ENCODE results near the gene SIAH2.
A peak's percentile ranks its signal among the peaks of the same experiment; 100 is the strongest.
"Not testable (repeated sequence)": the region's sequence is repeated elsewhere in the genome, so short reads cannot be mapped to it uniquely, and the experiment has no call there.

Gene SIAH2, protein sequence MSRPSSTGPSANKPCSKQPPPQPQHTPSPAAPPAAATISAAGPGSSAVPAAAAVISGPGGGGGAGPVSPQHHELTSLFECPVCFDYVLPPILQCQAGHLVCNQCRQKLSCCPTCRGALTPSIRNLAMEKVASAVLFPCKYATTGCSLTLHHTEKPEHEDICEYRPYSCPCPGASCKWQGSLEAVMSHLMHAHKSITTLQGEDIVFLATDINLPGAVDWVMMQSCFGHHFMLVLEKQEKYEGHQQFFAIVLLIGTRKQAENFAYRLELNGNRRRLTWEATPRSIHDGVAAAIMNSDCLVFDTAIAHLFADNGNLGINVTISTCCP

DNA sequence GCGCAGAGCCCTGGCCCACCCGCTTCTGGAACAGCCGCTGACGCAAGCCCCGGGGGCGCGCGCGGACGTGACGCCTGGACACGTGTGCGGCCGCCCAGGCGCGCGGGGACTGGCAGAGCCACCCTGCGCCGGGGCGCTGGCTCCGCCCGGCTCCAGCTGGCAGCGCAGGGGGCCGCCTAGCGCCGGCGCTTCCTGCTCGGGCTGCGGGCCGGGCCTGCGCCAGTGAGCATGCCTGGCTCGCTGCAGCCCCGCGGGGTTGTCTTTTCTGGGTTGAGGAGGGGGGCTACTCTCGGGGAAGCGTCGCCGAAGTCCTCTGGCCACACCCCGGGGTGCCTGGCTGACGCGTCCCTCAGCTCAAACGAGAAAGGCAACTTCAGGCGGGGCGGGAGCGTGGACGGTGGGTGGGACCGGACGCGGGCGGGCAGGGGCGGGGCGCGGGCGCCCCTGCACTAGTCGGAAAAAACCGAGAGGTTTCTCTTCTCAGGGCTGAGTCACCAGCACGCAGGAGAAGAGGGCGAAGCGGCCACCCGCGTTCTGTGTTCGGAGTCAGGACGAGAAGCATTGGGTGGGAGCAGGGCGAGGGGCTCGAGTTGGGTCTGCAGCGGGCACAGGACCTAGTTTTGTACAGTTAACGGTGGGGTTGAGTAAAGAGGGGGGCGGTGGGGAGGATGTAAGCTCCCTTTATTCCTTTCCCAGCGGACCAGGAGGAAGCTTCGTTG lies at the start of gene SIAH2:
SIAH2 (minus strand) TSS at position 48 of the 719 bp plus-strand sequence. CDS start 320 bp downstream, outside the sequence.
- peak; percentile 94 for DNase-seq

DNA sequence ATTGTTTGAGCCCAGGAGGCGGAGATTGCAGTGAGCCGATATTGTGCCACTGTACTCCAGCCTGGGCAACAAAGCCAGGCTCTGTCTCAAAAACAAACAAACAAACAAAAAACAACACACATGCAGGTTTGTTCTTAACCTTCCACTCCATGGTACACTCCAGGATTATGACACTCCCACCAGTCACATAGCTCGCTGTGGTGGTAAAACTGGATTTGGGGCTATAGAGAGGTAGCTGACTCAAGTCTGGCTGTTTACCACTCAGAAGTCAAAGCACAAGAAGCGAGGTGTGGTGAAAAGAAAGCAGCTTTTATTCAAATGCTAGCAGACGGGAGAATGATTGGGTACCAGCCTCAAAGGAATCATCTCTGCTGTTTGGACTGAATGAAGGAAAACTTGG lies 49.0 kb upstream of the SIAH2 start:
- DNase-seq = no peak

DNA sequence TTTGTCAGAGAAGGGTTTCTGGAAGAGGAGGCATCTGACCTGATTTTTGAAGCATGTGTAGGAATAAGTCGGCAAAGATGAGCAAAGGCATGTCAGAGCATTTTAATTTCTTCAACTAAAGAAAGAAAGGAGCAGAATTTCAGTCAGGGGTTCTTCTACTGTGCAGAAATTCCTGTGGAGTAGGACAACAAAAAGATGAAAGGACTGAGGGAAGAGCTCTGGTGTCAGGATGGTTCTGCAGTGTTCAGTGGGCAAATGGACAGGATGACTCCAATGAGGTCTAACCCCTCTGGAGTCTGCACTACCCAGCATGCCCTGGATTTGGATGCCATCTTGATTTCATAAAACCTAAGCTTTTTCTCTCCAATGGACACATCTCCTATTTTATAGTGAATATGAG lies 47.7 kb upstream of the SIAH2 start:
- DNase-seq = no peak

DNA sequence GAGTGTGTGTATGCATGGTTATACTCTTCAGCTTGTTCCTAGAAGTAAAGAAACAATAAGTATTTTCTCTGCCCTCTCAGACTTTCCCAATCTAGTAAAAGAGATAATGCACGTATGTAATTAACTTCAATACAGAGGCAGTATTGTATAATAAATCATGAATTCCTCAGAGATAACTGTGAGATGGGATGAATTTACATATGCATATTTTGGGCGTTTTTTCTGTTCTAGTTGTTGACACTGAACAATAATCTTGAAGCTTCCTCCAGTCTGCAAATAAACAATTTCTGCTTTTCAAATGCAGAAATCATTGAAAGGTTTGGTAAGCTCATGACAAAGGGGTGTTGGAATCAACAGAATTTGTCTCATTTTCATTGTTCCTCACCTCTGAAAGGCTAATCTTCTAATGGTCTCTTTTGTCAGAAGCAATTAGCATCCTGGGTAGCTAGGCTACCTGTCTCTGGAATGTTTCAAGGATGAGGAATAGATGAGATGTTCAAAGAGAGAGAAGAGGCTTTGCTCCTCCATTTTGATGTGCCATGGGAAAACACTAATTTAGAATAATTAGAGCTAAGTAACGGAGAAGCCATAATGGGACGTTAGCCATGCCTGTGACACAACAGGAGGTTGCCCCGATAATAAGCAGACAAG lies 43.3 kb upstream of the SIAH2 start:
- DNase-seq = no peak

DNA sequence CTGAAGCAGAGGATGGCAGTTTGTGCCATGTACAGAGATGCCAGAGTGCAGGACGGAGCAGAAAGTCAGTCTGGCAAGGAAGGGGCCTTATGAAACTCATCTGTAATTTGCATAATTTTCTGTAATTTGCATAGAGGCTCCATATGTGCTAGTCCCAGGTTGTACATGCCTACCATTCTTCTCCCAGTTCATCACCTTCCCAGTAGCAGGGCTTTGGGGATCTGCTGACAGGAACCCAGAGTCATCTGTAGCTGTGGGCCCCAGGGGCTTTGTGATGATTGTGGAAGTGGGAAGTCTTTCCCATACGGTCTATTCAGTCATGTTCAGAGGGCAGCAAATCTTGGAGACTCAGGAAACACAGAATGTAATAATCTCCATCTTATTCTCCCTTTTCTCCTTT lies 42.4 kb upstream of the SIAH2 start:
- no peak for DNase-seq

DNA sequence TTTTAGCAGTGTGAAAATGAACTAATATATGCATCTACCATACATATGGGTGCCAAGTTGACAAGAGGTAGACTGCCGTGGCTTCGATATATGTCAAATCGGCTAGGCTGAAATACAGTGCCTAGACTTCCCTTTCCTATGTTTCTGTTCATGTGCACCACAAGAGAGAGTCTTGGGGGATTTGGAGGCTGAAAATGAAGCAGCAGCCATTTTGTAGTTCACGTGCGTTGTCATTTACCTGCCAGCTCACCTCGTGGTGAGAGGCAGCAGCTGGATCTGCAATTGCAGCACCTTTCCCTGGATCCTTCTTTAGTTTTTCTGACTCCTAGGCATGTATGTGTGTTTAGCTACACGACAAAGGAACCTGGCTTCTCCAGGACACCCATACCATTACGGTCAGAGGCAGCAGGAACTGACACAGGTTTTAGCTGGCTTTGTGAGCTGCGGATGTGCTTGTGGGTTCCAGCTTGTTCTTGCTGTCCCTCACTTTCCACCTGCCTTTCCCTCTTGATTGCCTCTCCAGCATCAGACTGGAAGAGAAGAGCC lies 40.5 kb upstream of the SIAH2 start:
- DNase-seq = no peak

DNA sequence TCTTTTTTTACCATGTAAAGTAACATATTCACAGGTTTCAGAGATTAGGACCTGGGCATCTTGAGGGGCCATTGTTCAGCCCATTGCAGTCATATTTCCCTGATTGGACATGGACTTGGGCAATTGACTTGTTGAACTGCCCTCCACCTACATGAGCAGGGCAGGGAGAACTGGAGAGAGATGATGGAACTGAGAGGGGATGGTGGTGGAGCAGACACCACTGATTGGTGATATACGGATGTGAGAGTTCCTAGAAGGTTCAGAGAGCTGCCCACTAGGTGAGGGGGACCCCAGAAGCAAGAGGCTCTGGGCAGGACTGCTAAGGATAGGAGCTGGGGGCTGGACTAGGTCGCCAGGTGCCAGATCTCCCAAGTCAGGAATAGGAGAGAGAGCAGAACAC lies 37.8 kb upstream of the SIAH2 start:
- DNase-seq = no peak

DNA sequence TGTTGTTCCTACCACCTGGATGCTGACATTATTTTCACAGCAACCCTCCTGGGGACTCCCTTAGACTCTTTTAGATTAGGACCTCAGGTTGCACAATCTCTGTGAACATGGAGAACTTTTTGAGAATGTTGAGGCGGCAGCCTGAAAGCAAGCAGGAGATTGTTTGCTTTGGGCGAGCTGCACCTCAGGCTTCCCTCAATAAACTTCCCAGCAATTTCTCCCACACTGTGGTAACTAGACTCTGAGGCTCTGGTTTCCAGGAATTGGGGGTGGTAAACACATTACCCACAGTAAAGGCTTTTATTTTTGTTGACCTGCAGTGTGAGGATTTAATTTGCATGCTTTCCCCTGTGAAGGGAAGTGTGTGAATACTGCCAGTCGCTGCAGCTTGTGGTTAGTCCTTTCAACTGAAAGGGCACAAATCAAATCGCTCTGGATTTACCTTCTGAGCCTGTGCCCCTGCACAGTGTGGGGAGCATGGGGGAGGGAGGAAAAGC lies 35.2 kb upstream of the SIAH2 start:
- DNase-seq = no peak

DNA sequence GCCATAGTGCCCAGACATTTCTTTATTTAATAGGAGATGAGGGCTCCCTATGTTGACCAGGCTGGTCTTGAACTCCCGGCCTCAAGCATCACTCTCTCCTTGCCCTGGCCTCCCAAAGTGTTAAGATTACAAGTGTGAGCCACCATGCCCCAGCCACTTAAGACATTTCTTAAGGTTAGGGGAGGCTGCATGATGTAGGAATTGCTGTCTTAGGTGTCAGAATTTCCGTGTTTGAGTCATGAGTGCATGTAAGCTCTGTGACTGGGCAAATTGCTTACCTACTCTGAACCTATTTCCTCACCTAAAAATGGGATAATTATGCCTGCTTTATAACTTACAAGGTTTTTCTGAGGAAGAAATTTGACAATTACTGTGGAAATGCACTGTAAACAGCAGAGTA lies 34.2 kb upstream of the SIAH2 start:
- no peak for DNase-seq

DNA sequence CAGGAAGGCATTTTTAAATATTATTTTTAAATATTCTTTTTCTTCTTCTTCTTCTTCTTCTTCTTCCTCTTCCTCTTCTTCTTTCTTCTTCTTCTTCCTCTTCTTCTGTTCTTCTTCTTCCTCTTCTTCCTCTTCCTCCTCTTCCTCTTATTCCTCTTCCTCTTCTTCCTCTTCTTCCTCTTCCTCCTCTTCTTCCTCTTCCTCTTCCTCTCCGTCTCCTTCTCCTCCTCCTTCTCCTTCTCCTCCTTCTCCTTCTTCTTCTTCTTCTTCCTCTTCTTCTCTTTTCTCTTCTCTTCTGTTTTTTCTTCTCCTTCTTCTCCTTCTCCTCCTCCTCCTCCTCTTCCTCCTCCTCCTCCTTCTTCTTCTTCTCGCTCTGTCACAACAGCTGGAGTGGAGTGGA lies 33.6 kb upstream of the SIAH2 start:
- DNase-seq = not testable (repeated sequence)

DNA sequence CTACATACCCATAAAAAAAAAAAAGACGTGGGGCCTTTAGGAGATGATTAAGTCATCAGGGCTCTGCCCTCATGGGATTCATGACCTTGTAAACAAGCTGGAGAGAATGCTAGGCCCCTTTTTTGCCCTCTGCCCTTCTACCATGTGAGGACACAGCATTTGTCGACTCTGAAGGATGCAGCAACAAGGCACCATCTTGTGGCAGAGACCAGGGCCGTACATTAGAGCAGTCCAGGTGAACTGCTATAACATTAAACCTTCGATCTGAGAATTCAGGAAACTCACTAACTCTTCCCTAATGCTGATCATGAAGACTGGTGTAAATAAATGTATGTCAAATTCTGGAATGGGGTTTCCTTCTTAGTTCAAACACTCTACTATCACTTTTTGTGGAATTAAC lies 30.7 kb upstream of the SIAH2 start:
- no peak for DNase-seq

DNA sequence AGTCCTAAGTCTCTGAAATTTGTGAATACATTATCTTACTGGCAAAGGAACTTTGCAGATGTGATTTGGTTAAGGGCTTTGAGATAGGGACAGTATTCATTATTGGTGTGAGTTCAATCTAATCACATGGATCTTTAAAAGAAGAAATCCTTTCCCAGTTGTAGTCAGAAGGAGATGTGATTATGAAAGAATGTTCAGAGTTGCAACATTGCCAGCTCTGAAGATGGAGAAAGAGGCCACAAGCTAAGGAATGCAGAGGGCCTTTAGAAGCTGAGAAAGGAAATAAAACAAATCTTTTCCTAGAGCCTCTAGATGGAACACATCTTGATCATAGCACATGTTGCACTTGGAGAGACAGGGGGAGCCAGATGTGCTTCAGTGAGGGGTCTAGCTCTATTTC lies 27.7 kb upstream of the SIAH2 start:
- no peak for DNase-seq

DNA sequence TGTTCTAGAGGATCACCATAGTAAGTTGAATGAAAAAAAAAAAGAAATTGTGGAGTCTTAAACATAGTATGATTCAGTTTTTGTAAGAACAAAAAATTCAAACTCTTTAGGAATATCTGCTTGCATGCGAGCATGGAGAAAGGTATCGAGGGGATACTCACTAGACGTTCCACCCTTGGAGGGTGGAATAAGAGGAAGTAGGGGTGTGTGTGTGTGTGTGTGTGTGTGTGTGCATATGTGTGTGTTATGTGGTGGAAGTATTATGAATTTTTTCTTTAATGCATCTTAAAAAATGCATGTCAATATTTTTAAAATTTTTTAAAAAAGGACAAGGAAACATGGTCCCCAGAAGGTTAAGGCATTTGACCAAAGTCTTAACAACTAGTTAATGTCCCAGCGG lies 26.5 kb upstream of the SIAH2 start:
- no peak for DNase-seq

DNA sequence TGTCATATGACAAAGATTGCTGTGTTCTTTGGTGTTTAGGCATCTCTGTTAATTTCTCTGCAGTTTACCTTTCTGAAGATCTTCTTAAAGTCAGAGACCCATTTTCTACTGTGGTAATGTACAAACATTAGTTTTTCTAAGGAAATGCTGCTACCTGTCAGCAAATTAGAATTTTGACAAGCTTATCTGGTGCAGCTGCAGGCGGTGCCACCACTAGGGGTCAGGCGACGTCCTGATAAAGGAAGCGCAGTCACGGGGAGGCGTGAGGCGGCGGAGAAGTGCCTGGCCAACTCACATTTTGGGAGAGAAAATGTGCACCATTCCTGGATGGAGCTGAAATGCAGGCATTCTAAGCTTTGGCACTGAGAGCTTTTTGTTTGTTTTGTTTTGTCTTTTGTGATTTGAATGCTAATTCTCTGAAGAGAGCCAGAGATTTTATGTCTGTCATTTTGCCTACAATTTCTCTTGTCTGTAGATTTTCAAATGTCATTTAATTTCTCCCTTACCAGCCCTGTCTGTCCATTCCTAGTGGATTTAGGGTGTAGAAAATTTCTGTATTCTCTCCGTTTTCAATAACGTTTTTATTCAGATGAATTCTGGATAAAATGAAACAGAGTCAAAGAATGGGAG lies 24.9 kb upstream of the SIAH2 start:
- DNase-seq = peak; percentile 73

DNA sequence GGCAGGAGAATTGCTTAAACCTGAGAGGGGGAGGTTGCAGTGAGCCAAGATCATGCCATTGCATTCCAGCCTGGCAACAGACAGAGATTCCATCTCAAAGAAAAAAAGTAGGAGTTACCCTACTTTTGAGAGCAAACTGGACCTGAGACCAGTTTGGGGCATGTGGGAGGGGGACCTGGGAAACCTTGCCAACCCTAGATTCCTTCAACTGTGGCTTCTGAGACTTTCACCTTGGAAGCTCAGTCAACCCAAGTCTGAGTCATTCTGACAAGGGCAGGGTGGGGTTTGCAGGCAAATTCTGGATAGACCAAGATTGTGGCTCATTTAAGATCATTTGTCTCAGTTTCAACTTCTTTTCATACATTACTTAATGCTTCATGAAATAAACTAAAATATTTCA lies 23.8 kb upstream of the SIAH2 start:
- no peak for DNase-seq

DNA sequence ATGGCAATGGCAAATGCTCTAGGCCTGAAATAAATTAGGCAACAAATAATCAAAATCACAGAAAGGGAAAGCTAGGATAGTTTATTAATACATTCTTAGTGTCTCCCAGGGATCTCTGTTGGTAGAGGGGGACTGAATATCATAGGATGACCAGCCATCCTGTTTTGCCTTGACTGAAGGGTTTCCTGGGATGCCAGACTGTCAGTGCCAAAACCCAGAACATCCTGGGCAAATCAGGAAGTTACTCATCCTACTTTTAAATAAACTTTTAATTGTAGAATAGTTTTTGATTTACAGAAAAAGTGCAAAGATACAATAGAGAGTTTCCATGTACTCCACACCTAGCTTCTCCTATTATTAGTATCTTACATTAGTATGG lies 21.8 kb upstream of the SIAH2 start:
- DNase-seq = no peak

DNA sequence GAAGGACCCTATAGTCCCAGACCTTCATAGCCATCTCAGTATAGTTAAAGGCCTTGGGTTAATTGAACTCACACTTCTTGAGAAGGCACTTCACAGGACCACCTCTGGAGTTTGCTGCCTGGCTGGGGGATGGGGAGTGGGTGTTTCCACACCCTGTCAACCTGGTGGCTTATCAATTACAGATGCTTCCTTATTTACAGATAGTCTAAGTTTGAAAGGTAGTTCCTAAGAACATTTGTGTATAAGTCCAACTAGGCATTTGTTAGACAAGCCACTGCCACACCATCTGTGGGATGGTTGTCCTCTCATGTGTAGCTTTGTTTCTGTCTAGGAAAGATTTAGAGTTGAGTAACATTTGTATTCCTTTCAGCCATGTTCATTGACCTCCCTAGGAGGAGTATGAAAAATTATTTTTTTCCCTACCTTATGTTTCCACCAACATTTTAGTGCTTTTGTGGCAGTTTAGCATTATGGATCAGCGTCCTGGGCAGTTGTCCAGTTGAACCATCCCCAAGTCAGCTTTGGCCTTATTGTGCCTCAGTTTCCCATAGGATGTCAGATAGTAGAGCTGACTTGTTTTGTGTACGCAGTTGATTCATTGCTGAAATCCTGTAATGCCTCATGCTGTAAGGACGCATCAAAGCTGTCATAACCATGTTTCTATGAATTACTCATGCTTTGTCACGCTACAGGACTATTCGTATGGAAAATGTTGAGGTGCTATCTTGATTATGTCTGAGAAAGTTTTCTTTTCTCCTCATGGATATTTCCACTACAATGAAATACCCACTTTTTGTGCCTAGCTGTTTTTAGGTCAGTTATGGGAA lies 21.2 kb upstream of the SIAH2 start:
- DNase-seq = no peak

DNA sequence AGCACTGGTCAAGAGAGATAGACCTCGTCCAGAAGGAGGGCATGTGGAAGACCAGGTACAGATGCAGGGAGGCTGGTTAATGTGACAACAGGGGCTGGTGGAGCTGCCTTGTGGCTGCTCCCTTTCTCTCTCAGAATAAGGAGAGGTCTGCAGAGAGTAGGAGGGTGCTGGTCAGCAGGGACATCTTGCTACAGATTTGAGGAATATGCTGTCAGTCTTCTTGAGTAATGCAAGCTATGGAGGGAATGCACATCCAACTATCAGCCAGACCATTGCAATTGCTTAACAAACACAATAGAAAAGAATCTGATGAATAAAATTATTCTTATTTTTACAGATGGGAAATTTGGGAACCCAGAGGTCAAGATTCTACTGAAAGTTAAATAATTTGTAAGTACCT lies 20.3 kb upstream of the SIAH2 start:
- DNase-seq = no peak

DNA sequence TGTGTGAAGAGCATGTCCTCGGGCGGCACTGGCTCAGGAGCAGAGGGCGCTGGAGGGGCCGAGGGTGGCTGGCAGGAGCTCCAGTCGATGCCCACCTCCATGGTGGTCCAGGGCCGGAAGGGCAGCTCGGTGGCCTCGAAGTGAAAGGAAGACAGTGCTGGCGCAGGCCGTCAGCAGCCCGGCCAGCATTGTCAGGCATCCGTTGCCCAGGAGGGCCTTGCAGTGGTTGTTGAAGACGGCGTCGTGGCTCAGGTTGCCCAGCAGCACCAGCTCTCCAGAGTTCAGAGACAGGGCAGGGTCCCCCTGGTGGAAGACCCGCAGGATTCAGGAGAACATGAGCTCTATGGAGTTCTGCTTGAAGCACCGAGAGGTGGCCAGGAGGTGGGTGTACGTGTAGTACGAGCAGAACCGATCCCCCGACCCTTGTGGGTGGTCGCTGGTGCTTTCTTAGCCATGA lies 16.5 kb upstream of the SIAH2 start:
- no peak for DNase-seq

DNA sequence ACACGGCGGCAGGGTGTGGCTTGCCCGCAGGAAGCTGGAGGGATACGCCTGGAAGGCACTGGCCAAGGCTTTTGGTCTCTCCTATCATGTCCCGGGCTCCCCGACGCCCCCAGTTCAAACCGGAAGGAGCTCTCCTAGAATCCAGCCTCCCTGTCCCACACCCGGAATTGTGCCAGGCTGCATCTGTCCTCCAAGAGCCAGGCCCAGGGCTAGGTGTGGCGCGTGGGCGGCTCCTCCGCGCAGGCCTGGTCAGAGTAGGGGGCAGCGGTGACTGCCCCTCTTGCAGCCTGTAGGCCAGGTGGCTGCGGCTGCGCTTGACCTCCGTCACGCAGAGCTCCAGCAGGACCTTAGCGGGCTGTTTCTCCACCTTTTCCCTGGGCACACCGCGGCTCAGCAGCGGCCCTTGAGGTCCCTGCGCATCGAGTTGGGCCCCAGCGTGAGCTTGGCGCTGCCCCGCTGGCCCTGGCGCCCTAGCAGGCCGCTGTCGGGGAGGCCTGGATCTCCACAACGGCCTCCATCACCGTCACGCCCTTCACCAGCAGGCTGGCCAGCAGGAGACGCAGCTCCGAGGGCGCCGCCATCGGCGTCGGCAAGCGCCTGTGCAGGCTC lies 15.9 kb upstream of the SIAH2 start:
- DNase-seq = no peak

DNA sequence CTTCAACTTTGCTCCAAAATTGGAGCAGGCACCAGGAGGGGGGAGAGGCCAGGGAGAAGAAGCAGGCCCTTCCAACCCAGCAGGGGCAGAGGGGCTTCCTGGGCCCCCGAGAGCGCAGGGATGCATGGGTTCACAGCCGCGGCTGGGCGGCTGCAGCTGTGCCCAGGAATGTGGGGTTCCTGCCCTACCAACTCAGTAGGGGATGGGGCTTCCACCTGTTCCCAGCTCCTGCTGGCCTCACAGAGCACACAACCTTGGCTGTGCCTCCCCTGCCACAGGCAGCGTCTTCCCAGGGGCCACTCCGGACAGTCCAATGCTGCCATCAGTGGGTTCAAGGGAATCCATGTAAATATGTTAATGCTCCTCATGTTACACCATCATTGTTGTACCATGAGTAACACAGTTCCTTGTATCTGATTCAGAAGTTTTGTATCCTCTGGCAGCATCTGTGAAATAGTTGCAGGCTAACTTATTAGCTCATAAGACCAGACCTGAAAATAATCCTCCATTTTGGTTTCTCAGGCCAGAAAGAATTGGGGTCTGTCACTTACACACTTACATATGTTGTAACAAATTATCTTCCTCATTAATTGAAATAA lies 12.1 kb upstream of the SIAH2 start:
- DNase-seq = no peak
